ENCODE data around the gene UTS2B. TPM values are rescaled to one million over a fixed set of nuclear protein-coding genes. Genes with fewer than 3 reads are reported as not detected.
A peak's percentile ranks its signal among the peaks of the same experiment; 100 is the strongest.

Gene UTS2B
- total RNA-seq, 2 experiments from 2014 or later = not detected

DNA sequence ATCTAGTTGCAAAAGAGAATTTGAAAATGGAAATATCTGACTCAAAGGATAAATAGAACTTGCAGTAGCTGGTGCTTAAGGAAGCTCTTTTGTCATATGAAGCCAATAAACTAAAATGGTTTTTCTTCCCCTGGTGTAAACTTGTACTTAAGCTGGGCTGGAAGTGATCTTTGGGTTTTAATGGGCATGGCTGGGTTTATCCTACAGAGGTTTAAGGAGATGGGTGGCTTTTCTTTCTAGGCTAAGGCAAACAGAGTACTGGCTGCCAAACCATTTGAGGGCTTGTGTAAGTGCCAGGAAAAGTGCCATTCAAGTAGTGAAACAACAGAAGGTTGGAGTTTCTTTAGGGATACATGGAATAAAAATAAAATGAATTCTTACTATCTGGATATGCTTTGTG lies 12.1 kb upstream of the UTS2B start:
- no peak overlapping the region for H3K27ac Mint-ChIP-seq
- ATAC-seq = no peak

DNA sequence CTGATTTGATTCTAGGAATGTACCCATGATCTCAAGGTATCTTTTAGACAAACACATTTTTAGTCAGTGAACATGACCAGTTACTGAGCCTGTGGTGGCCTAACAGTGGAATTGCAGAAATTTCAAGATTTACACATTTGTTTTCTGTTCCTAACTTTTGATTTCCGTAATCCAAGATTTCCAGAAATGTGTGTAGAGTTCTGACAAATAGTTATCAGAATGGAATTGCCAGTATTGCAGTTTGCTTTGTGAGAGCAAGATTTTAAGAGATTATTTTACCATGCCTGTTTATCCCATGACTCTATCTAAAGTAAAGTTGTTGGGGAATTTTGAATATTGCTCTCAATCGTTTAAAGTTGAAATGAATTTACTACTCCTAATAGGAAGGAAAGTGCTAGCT lies 11.7 kb upstream of the UTS2B start:
- H3K27ac Mint-ChIP-seq = no peak overlapping the region
- no peaks in the 10 kb centered on the region for H3K4me1 Mint-ChIP-seq
- H3K4me3 Mint-ChIP-seq = no peak overlapping the region
- H3K9me3 Mint-ChIP-seq (ENCODE audit: low read depth) = no peaks in the 10 kb centered on the region
- H3K27me3 Mint-ChIP-seq = no peaks in the 10 kb centered on the region
- DNase-seq = no peak
- H3K36me3 Mint-ChIP-seq = no peaks in the 10 kb centered on the region
- CTCF ChIA-PET = no interaction called here
- ATAC-seq = no peak

More for the DNA sequence above, 12.1 kb upstream of the UTS2B start:
- no peak overlapping the region for H3K4me3 Mint-ChIP-seq
- no peaks in the 10 kb centered on the region for H3K36me3 Mint-ChIP-seq
- no peak for DNase-seq
- H3K27me3 Mint-ChIP-seq = no peaks in the 10 kb centered on the region
- no peaks in the 10 kb centered on the region for H3K9me3 Mint-ChIP-seq (ENCODE audit: low read depth)
- CTCF ChIA-PET = no interaction called here
- H3K4me1 Mint-ChIP-seq = no peaks in the 10 kb centered on the region

DNA sequence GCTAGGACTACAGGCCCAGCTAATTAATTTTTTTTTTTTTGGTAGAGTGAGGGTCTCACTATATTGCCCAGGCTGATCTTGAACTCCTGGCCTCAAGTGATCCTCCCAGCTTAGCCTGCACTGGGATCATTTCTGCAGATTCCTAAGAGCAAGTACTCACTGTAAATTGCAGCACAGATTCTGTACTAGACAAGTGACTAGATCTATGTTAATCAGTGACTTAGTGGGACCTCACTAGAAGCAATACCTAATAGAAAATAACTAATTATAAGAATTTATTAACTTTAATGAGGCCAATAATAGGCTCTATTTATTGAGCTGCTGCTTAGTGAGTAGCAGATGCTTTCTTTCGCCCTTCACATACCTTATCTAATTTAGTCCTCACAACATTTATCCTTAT lies 10.6 kb upstream of the UTS2B start:
- H3K4me1 Mint-ChIP-seq = no peaks in the 10 kb centered on the region
- DNase-seq = no peak
- H3K4me3 Mint-ChIP-seq = no peak overlapping the region
- CTCF ChIA-PET = interaction anchor here (1.4 kb wide), 1 partner anchor 9 kb away, joined by 3 read pairs; no protein-coding TSS in a partner anchor
- H3K9me3 Mint-ChIP-seq (ENCODE audit: low read depth) = no peaks in the 10 kb centered on the region
- H3K36me3 Mint-ChIP-seq = no peaks in the 10 kb centered on the region
- H3K27me3 Mint-ChIP-seq = no peaks in the 10 kb centered on the region
- ATAC-seq = no peak
- H3K27ac Mint-ChIP-seq = no peak overlapping the region

DNA sequence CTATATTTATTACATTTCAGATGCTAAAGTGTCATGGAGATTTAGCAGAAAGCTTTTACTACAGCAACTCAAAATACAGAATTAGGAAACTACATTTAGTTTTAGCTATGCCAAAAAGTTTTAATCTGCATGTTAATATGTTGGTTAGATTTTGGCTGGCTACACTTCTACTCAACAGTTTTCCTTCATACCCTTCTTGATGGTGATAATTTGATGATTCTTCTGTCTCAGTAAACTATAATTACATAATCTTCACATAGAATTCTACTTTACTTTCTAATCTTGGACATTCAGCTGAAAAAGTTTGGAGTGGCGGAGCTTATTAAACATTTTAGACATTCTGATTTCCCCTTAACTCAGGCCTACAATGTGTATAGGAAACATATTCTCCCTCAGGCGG lies 10.0 kb upstream of the UTS2B start:
- CTCF ChIA-PET = interaction anchor here (1.4 kb wide), 1 partner anchor 8 kb away, joined by 3 read pairs; no protein-coding TSS in a partner anchor
- Mint-ChIP-seq H3K27ac (no peak overlapping the region), H3K4me1 (no peaks in the 10 kb centered on the region), H3K27me3 (no peaks in the 10 kb centered on the region), H3K36me3 (no peaks in the 10 kb centered on the region), H3K9me3 (ENCODE audit: low read depth) (no peaks in the 10 kb centered on the region), H3K4me3 (no peak overlapping the region)
- DNase-seq (no peak), ATAC-seq (no peak)

DNA sequence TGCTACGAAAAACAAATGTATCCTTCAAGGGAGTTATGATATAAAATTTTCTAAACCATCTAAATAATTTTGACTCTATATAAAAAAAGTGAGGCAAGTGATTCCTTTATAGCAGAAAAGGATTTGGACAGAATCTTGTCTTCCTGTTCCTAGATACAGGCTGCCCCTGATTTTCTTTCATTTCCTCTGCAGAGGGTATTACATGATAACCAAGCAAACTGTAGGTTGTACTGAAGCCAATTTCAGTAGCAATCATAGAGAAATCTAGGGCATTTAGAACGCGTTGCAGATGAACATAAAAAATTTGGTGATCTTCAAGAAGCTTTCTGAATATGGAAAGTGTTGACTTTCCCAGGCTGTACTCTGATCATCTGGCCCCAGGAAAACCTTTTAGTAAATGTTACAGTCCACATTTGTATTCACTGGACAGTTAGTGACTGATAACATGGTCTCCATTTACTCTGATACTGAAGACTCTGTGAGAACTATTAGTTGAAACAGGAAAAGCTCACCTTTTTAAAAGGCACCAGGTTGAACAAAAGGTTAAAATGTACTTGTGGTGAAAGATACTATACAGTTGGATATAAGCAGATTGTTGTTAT lies 9.1 kb upstream of the UTS2B start:
- no peaks in the 10 kb centered on the region for H3K27me3 Mint-ChIP-seq
- ATAC-seq (no peak), DNase-seq (no peak)
- H3K36me3 Mint-ChIP-seq = no peaks in the 10 kb centered on the region
- no peaks in the 10 kb centered on the region for H3K9me3 Mint-ChIP-seq (ENCODE audit: low read depth)
- H3K4me3 Mint-ChIP-seq = no peak overlapping the region
- no peak overlapping the region for H3K27ac Mint-ChIP-seq
- CTCF ChIA-PET = interaction anchor here (1.4 kb wide), 1 partner anchor 8 kb away, joined by 3 read pairs; no protein-coding TSS in a partner anchor
- no peaks in the 10 kb centered on the region for H3K4me1 Mint-ChIP-seq

DNA sequence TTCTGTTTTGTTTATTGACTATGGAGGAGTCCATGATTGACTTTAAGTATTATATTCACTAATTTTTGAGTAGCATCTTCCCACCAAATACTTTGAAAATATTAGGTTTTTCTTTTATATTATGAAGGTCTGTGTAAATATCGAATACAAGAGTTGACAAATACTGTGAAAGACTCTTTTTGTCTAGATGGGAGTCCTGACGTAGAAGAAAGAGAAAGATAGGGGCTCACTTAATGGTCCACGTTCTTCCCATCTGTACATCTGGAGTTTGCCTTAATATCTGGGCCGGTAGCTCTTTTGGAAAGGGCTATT lies 7.8 kb upstream of the UTS2B start:
- no peak overlapping the region for H3K27ac Mint-ChIP-seq
- DNase-seq (no peak), ATAC-seq (no peak)
- H3K9me3 Mint-ChIP-seq (ENCODE audit: low read depth) = no peaks in the 10 kb centered on the region
- H3K4me1 Mint-ChIP-seq = no peaks in the 10 kb centered on the region
- H3K4me3 Mint-ChIP-seq = no peak overlapping the region
- H3K36me3 Mint-ChIP-seq = no peaks in the 10 kb centered on the region
- H3K27me3 Mint-ChIP-seq = no peaks in the 10 kb centered on the region
- CTCF ChIA-PET = no interaction called here

DNA sequence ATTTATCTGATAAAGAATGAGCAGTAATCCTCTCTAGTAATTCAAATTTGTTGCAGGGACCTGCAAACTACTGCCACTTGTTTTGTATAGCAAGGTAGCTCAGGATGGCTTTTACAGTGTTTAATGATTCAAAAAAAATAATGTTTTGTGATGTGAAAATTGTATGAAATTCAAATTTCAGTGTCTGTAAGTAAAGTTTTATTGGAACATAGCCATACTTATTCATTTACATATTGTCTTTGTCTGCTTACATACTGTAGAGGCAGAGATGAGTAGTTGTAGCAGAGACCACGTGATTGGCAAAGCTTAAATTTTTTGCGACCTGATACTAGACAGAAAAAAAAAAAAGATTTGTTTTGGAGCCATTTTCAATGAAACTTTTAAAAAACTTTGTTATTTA lies 6.5 kb upstream of the UTS2B start:
- Mint-ChIP-seq H3K4me1 (no peaks in the 10 kb centered on the region), H3K27me3 (no peaks in the 10 kb centered on the region), H3K9me3 (ENCODE audit: low read depth) (no peaks in the 10 kb centered on the region), H3K36me3 (no peaks in the 10 kb centered on the region), H3K4me3 (no peak overlapping the region), H3K27ac (no peak overlapping the region)
- CTCF ChIA-PET = no interaction called here
- no peak for ATAC-seq
- no peak for DNase-seq

DNA sequence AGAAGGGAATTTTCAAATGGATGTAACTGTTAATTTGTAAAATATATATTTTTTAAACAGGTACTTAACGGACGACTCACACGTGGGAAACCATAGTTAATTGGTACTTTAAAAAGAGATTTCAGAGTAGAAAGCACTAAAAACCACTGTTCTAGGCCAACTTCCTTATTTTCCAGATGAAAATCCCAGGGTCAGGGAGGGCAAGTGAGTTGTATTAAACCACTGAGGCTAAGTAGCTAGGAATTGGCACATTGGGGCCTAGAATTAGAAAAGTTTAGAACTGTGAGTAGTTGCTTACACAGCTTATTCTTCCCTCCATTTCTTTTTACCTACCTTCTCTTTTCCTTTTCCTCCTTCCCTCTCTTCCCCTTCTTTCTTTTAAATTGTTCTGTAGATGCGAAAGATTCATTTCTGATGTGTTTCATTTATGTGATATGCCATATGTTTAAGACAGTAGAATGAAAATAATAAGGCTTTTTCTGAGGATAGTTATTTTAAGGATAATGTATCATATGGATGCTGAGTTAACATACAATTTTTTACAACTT lies 4.1 kb upstream of the UTS2B start:
- no peak for ATAC-seq
- CTCF ChIA-PET = interaction anchor here (1.6 kb wide), 1 partner anchor 45 kb away, joined by 3 read pairs; no protein-coding TSS in a partner anchor
- Mint-ChIP-seq H3K27ac (no peak overlapping the region), H3K4me1 (peaks cover 9% of the 10 kb centered on the region), H3K27me3 (peaks cover 12% of the 10 kb centered on the region), H3K36me3 (peaks cover 2% of the 10 kb centered on the region), H3K9me3 (ENCODE audit: low read depth) (no peaks in the 10 kb centered on the region), H3K4me3 (no peak overlapping the region)
- no peak for DNase-seq

DNA sequence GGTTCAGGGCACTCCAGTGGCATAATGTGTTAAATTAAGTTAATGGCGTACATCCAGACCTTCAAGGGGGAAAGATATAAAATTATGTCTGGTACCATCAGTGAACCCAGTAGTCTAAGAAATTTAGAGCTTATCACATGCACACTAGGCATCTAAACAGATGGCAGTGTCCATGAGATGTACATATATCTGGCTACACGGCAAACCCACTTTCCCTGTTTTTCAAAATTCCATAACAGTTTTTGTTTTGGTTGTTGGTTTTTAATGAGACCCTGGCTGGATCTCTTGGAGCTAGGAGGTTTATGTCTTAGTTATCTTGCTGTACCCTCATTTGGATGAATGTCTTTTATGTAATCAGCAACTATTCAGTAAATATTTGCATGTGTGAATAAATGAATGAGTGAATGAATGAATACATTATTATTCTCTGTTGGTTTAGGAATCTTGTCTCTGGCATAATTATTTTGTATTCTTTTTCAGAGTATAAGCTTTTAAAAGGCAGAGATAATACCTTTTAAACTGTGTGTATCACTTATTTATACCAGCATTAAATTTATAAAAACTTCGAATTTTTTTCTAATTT lies 3.1 kb upstream of the UTS2B start:
- H3K27me3 Mint-ChIP-seq = peaks cover 16% of the 10 kb centered on the region
- H3K36me3 Mint-ChIP-seq = peaks cover 2% of the 10 kb centered on the region
- CTCF ChIA-PET = interaction anchor here (1.6 kb wide), 1 partner anchor 44 kb away, joined by 3 read pairs; no protein-coding TSS in a partner anchor
- ATAC-seq (no peak), DNase-seq (no peak)
- H3K4me3 Mint-ChIP-seq = no peak overlapping the region
- H3K4me1 Mint-ChIP-seq = peaks cover 14% of the 10 kb centered on the region
- no peak overlapping the region for H3K27ac Mint-ChIP-seq
- no peaks in the 10 kb centered on the region for H3K9me3 Mint-ChIP-seq (ENCODE audit: low read depth)

DNA sequence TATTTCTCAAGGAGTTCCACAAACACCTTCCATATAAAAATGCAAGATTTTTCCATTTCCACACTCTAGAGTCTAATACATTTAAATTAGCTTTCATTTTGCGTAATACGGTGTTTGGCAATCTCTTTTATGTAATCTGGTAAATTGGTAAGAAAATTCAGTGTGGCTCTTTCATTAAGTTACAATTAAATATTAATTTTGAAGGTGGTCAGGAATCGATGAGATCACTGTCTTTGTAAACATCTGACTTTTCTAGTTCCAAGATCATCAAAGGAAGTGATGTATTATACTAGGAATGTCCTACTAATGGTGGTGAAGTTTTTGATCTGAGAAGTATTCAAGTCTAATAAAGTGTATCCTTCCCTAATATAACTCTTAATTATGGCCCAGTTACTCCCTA lies 1.1 kb upstream of the UTS2B start:
- ATAC-seq (no peak), DNase-seq (no peak)
- Mint-ChIP-seq H3K4me1 (peaks cover 16% of the 10 kb centered on the region), H3K36me3 (peaks cover 2% of the 10 kb centered on the region), H3K27me3 (peaks cover 18% of the 10 kb centered on the region), H3K27ac (no peak overlapping the region), H3K4me3 (no peak overlapping the region), H3K9me3 (ENCODE audit: low read depth) (no peaks in the 10 kb centered on the region)
- CTCF ChIA-PET = interaction anchor here (0.8 kb wide), 1 partner anchor 9 kb away, joined by 3 read pairs; no protein-coding TSS in a partner anchor

DNA sequence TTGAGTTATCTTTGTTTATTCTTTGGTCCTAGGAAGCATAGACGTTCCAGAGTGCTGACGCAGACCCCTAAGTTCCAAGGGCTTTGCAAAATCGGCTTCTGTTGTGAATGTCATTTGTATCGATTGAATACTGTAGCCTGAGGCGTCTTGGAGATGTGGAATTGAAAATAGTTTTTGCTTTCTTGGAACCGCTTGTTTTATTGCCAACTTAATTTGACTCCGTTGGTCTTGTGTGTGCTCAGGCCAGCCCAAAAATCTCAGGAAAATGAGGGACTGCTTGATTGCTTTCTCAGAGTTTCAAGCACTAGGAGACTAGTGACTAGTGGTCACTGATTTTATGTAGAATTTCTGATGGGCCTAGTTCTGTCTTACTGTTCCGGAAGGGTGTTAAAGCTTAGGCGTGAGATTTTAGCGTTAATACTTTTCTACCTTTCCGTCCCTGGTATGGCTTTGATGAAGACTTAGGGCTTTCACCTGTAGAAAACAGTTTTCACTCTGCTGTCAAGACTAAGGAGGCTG lies 263 bp upstream of the UTS2B start:
- peak overlapping the region; percentile 70 for H3K4me3 Mint-ChIP-seq
- peaks cover 16% of the 10 kb centered on the region for H3K4me1 Mint-ChIP-seq
- CTCF ChIA-PET = no interaction called here
- H3K9me3 Mint-ChIP-seq (ENCODE audit: low read depth) = no peaks in the 10 kb centered on the region
- H3K36me3 Mint-ChIP-seq = peaks cover 2% of the 10 kb centered on the region
- DNase-seq (no peak), ATAC-seq (no peak)
- peak overlapping the region; percentile 19 for H3K27ac Mint-ChIP-seq
- H3K27me3 Mint-ChIP-seq = peaks cover 18% of the 10 kb centered on the region

DNA sequence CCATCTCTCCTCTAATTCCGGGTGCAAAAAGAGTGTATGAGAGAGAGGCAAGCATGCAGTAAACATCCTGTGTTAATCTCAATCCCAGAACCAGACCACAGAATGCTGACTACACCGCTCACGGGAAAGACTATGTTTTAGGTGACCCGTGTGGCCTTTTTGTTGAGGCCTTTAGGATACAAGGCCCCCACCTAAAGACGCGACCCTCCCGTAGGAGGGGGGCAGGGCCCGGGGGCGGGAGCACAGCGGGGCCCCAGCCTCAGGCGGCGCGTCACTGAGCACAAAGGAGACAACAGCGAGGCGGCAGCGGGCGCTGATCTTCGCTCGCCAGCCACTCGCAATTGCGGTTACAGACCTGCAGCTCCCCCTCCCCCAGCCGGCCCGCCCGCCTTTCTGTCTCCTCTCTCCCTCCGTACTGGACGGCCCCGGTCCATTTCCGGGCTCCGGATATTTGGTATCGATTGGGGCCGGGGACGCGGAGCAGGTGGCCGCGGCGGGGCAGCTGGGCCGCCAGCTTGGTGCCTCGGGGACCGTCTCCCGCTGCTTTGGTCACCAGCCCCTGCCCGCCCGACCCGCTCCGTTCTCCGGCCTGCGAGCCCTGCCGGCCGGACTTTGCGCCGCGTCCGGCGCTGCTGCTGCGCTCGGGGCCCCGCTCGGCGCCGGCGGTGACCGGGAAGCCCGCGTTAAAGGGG lies 1.2 kb downstream of the UTS2B start, which contains the start of gene CCDC50:
Gene CCDC50 (plus strand): TSS at position 433 of the 692 bp plus-strand sequence. CDS start 281 bp downstream, outside the sequence.
- peaks cover 18% of the 10 kb centered on the region for H3K27me3 Mint-ChIP-seq
- peaks cover 16% of the 10 kb centered on the region for H3K4me1 Mint-ChIP-seq
- peak within 1 kb of the TSS; percentile 70 for H3K4me3 Mint-ChIP-seq
- H3K9me3 Mint-ChIP-seq (ENCODE audit: low read depth) = no peaks in the 10 kb centered on the region
- peak within 1 kb of the TSS; percentile 69 for H3K27ac Mint-ChIP-seq
- ATAC-seq = peak; percentile 72
- peak; percentile 68 for DNase-seq
- H3K36me3 Mint-ChIP-seq = peaks cover 2% of the 10 kb centered on the region
- CTCF ChIA-PET = no interaction called here

DNA sequence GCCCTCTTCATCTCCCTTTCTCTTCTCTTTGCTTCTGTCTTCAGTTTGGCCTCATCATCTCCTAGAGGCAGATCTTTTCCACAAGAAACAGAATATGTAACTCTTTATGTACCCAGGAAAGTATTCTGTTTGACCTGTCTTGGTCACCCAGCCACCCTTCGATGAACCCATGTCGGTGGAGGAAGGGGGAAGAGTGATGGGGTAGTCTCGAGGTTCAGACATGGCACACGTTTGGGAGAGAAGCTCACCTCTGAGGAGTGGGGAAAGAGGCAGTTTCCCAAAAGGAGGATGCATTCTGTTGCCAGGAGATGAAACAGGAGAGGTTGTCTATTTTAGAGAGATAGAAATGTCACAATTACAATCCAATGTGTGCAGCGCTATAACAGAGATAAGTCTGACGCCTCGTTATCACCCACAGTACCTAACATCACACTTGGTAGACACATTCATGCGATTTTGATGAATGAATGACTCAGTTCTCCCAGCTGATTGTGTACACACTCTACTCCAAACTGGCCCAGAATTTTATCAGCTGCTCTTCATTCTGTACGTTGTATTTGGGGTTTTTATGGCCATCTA lies 1.9 kb downstream of the UTS2B start:
- no peaks in the 10 kb centered on the region for H3K9me3 Mint-ChIP-seq (ENCODE audit: low read depth)
- H3K27me3 Mint-ChIP-seq = peaks cover 18% of the 10 kb centered on the region
- H3K36me3 Mint-ChIP-seq = peaks cover 2% of the 10 kb centered on the region
- peak overlapping the region; percentile 62 for H3K27ac Mint-ChIP-seq
- CTCF ChIA-PET = no interaction called here
- peaks cover 16% of the 10 kb centered on the region for H3K4me1 Mint-ChIP-seq
- H3K4me3 Mint-ChIP-seq = peak overlapping the region; percentile 52
- no peak for ATAC-seq
- DNase-seq = no peak

Measured in activated CD8-positive, alpha-beta memory T cell treated with anti-CD3 and anti-CD28 coated beads, Interleukin-2, amount 10 ng/mL, durations not matched to agents 7 days and 5 days (primary cell).